GM23338 (cell line): Measurements from ENCODE around the gene TK1. TPM values are rescaled to one million over a fixed set of nuclear protein-coding genes. Genes with fewer than 3 reads are reported as not detected.

Experiments
- ATAC-seq: fragments of 200-7000 bp; cut with Tn5 transposase; 3 replicates; pipeline ENCODE4 v1.9.1; 2020
- DNase-seq: peaks from one replicate; pipeline ENCODE4 v3.0.0-alpha.2; 2015; ENCODE audit warnings: low spot score
- H2AFZ ChIP-seq: fragments of 200-600 bp; sonication (generic); 2 replicates; pipeline ENCODE4 v1.8.0; 2016; ENCODE audit warnings: antibody characterized with exemption, mild to moderate bottlenecking, moderate library complexity
- H3F3A ChIP-seq: fragments of 200-600 bp; sonication (generic); replicated peaks from 2 replicates; pipeline ENCODE4 v1.8.0; 2017; ENCODE audit warnings: antibody characterized with exemption, mixed run types, low read depth
- H3K27ac ChIP-seq: fragments of 200-600 bp; sonication (generic); 2 replicates; pipeline ENCODE4 v1.6.1; 2016; ENCODE audit warnings: low read depth
- H3K27me3 ChIP-seq: fragments of 200-600 bp; sonication (generic); 2 replicates; pipeline ENCODE4 v1.8.0; 2016; ENCODE audit warnings: mild to moderate bottlenecking, mixed run types, moderate library complexity; ENCODE audit not compliant: insufficient read depth
- H3K36me3 ChIP-seq: fragments of 200-600 bp; sonication (generic); 2 replicates; pipeline ENCODE4 v1.8.0; 2016; ENCODE audit warnings: mild to moderate bottlenecking; ENCODE audit not compliant: insufficient read depth
- H3K4me1 ChIP-seq: fragments of 200-600 bp; sonication (generic); 2 replicates; pipeline ENCODE4 v1.8.0; 2016; ENCODE audit warnings: mild to moderate bottlenecking, moderate library complexity; ENCODE audit not compliant: insufficient read depth
- H3K4me2 ChIP-seq: fragments of 200-600 bp; sonication (generic); 2 replicates; pipeline ENCODE4 v1.7.1; 2017; ENCODE audit warnings: mixed run types
- H3K4me3 ChIP-seq: fragments of 200-600 bp; sonication (generic); 2 replicates; pipeline ENCODE4 v1.6.1; 2016; ENCODE audit warnings: mixed run types
- H3K79me2 ChIP-seq: fragments of 200-600 bp; sonication (generic); replicated peaks from 2 replicates; pipeline ENCODE4 v1.8.0; 2017; ENCODE audit warnings: mild to moderate bottlenecking; ENCODE audit not compliant: insufficient read depth
- H3K9me2 ChIP-seq: fragments of 200-600 bp; sonication (generic); 2 replicates; pipeline ENCODE4 v1.8.0; 2017; ENCODE audit not compliant: insufficient read depth
- H4K20me1 ChIP-seq: fragments of 200-600 bp; sonication (generic); replicated peaks from 2 replicates; pipeline ENCODE4 v1.8.0; 2017; ENCODE audit warnings: mild to moderate bottlenecking; ENCODE audit not compliant: insufficient read depth
- H3K27ac Mint-ChIP-seq: 2 replicates; pipeline ENCODE4 v1.8.0; 2020; ENCODE audit warnings: inconsistent platforms, mild to moderate bottlenecking, moderate library complexity, mixed read lengths
- H3K27me3 Mint-ChIP-seq: 3 replicates; pipeline ENCODE4 v1.8.0; 2022; ENCODE audit warnings: low read depth, mild to moderate bottlenecking, moderate library complexity, mixed read lengths, inconsistent platforms; ENCODE audit not compliant: insufficient read depth, poor library complexity
- H3K36me3 Mint-ChIP-seq: 3 replicates; pipeline ENCODE4 v1.8.0; 2021; ENCODE audit warnings: low read depth, mild to moderate bottlenecking, inconsistent platforms, moderate library complexity, mixed read lengths
- H3K4me1 Mint-ChIP-seq: 3 replicates; pipeline ENCODE4 v1.8.0; 2020; ENCODE audit warnings: mild to moderate bottlenecking, inconsistent platforms, mixed read lengths
- H3K4me3 Mint-ChIP-seq: 3 replicates; pipeline ENCODE4 v1.8.0; 2021; ENCODE audit warnings: moderate library complexity, mild to moderate bottlenecking, inconsistent platforms, mixed read lengths
- H3K9me3 Mint-ChIP-seq: 3 replicates; pipeline ENCODE4 v1.8.0; 2020; ENCODE audit warnings: moderate library complexity, mild to moderate bottlenecking, inconsistent platforms, mixed read lengths
- CREB1 ChIP-seq: fragments of 250-450 bp; sonication (Bioruptor Pico); IDR thresholded peaks from 2 replicates; pipeline ENCODE4 v1.5.0; 2020; ENCODE audit warnings: low read depth, mild to moderate bottlenecking, moderate library complexity
- EZH2 ChIP-seq: fragments of 200-600 bp; sonication (generic); IDR thresholded peaks from one replicate; pipeline ENCODE4 v1.8.0; 2017; ENCODE audit warnings: antibody characterized with exemption, mild to moderate bottlenecking, low read depth; ENCODE audit not compliant: unreplicated experiment
- EZH2phosphoT487 ChIP-seq: fragments of 200-600 bp; sonication (generic); IDR thresholded peaks from one replicate; pipeline ENCODE4 v1.8.1; 2018; ENCODE audit warnings: antibody characterized with exemption; ENCODE audit not compliant: unreplicated experiment
- JUNB ChIP-seq: IDR thresholded peaks from one replicate; pipeline ENCODE4 v1.6.1; 2016; ENCODE audit warnings: antibody characterized with exemption; ENCODE audit not compliant: unreplicated experiment
- NANOG ChIP-seq: IDR thresholded peaks from 2 replicates; pipeline ENCODE4 v1.6.1; 2016; ENCODE audit warnings: antibody characterized with exemption, borderline replicate concordance
- POLR2AphosphoS5 ChIP-seq: IDR thresholded peaks from 2 replicates; pipeline ENCODE4 v1.6.1; 2016; ENCODE audit warnings: antibody characterized with exemption, low read depth
- STAT1 ChIP-seq: IDR thresholded peaks from one replicate; pipeline ENCODE4 v1.6.1; 2016; ENCODE audit warnings: antibody characterized with exemption; ENCODE audit not compliant: unreplicated experiment
- ZNF114 ChIP-seq: fragments of 250-450 bp; sonication (Bioruptor Pico); IDR thresholded peaks from 2 replicates; pipeline ENCODE4 v1.5.0; 2020; ENCODE audit warnings: mild to moderate bottlenecking, moderate library complexity
- ZNF331 ChIP-seq: fragments of 250-450 bp; sonication (Bioruptor Pico); IDR thresholded peaks from 2 replicates; pipeline ENCODE4 v1.5.0; 2020; ENCODE audit warnings: low read depth, mild to moderate bottlenecking, moderate library complexity
- polyA plus RNA-seq: library from polyadenylated mRNA; unstranded; fragments of >200 nt; fragmentation: Nextera tagmentation; extraction: Ambion mirVana; gene quantifications from 2 replicates; pipeline ENCODE4 v1.2.1, GENCODE V29; 2016
- total RNA-seq: library from RNA; depleted of rRNA; stranded (reverse); fragments of >200 nt; shearing (Covaris generic); gene quantifications from 2 replicates; pipeline ENCODE4 v1.2.3, GENCODE V29; 2014
- TF ChIP-seq, protein P1 (sequence below), 2 experiments: fragments of 200-600 bp in 1 of 2; sonication (generic) in 1 of 2; conservative IDR thresholded peaks; 2 replicates each; pipeline versions ENCODE4 v1.5.1 to v1.6.1; 2016 to 2017; ENCODE audit warnings: antibody characterized with exemption in 2 of 2, low read depth in 2 of 2, mild to moderate bottlenecking in 2 of 2, moderate library complexity in 1 of 2
- TF ChIP-seq, protein P2 (sequence below): IDR thresholded peaks from one replicate; pipeline ENCODE4 v1.6.1; 2018; ENCODE audit warnings: antibody characterized with exemption; ENCODE audit not compliant: unreplicated experiment

The TK1 gene
- total and polyA plus RNA-seq, 2 experiments from 2014 or later = 74.5 to 84.4 TPM

DNA sequence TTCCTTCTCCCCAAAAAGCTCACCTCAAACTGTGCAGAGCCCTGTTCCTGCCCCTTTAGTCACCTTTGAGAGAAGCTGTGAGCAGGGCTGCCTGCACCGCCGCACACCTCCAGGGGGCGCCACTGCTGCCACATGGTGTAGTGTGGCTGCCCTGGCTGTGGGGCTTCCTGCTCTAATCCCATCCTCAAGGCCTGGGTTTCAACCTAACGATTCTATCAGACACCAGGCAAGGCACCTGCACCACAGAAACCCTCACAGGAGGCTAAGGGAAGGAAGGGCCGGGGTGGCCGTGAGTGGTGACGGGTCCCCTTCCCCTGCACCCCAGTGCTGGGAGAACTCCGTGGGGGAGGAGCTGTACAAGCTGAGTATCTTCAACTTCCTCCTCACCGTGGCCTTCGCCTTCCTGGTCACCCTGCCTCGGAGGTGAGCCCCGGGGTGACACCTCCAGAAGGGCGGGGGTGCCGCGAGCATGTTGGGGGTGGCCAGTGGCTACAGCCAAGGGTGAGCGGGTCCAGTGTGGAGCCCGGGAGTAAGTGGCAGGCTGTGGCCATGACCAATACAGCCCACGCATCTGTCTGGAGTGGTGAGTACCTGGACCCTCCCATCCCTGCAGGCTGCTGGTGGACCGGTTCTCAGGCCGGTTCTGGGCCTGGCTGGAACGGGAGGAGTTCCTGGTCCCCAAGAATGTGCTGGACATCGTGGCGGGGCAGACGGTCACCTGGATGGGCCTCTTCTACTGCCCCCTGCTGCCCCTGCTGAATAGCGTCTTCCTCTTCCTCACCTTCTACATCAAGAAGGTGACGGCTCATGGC is 49.3 kb downstream of the TK1 start:
- Histone ChIP-seq H3K79me2 (no peaks in the 10 kb centered on the region), H2AFZ (no peak overlapping the region), H3F3A (peaks cover 11% of the 10 kb centered on the region; the same call in 1 of the 2 replicates), H3K36me3 (no peaks in the 10 kb centered on the region), H3K4me1 (peaks cover 6% of the 10 kb centered on the region; the same call in 1 of the 2 replicates), H4K20me1 (no peaks in the 10 kb centered on the region), H3K4me2 (no peak overlapping the region), H3K27ac (no peak overlapping the region), H3K9me2 (no peaks in the 10 kb centered on the region), H3K4me3 (no peak overlapping the region), H3K27me3 (peaks cover 13% of the 10 kb centered on the region; the same call in 1 of the 2 replicates)
- TF ChIP-seq STAT1 = no peak
- TF ChIP-seq, protein P1, sequence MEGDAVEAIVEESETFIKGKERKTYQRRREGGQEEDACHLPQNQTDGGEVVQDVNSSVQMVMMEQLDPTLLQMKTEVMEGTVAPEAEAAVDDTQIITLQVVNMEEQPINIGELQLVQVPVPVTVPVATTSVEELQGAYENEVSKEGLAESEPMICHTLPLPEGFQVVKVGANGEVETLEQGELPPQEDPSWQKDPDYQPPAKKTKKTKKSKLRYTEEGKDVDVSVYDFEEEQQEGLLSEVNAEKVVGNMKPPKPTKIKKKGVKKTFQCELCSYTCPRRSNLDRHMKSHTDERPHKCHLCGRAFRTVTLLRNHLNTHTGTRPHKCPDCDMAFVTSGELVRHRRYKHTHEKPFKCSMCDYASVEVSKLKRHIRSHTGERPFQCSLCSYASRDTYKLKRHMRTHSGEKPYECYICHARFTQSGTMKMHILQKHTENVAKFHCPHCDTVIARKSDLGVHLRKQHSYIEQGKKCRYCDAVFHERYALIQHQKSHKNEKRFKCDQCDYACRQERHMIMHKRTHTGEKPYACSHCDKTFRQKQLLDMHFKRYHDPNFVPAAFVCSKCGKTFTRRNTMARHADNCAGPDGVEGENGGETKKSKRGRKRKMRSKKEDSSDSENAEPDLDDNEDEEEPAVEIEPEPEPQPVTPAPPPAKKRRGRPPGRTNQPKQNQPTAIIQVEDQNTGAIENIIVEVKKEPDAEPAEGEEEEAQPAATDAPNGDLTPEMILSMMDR (conservative IDR thresholded peaks at IDR 0.05; ENCODE audit: low read depth in 2 of 2) = peak; percentile 75 to 82
- TF ChIP-seq EZH2 = no peak
- Mint-ChIP-seq H3K36me3 (no peaks in the 10 kb centered on the region), H3K9me3 (no peaks in the 10 kb centered on the region), H3K4me1 (peaks cover 11% of the 10 kb centered on the region), H3K4me3 (no peak overlapping the region), H3K27ac (no peak overlapping the region), H3K27me3 (peaks cover 20% of the 10 kb centered on the region)
- DNase-seq (peak; percentile 57), ATAC-seq (no peak; the same call in 2 of the 3 replicates)

DNA sequence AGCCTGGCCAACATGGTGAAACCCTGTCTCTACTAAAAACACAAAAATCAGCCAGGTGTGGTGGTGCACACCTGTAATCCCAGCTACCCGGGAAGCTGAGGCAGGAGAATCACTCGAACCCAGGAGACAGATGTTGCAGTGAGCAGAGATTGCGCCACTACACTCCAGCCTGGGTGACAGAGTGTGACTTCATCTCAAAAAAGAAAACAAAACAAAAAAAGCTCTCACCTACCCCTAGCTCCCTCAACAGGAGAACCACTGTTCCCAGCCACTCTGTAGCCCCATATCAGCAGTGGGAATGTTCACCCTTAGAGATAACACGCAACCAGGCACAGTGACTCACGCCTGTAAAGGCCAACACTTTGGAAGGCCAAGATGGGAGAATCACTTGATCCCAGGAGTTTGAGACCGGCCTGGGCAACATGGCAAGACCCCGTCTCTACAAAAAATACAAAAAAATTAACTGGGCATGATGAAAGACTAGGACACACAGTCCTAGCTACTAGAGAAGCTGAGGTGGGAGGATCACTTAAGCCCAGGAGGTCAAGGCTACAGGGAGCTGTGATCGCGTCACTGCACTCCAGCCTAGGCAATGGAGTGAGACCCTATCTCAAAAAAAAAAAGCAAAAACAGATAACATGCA is 50.9 kb downstream of the TK1 start:
- Mint-ChIP-seq H3K36me3 (no peaks in the 10 kb centered on the region), H3K9me3 (no peaks in the 10 kb centered on the region), H3K27ac (no peak overlapping the region), H3K4me3 (no peak overlapping the region), H3K27me3 (peaks cover 22% of the 10 kb centered on the region), H3K4me1 (peaks cover 9% of the 10 kb centered on the region)
- Histone ChIP-seq H2AFZ (no peak overlapping the region), H3K27me3 (peaks cover 17% of the 10 kb centered on the region), H3K36me3 (no peaks in the 10 kb centered on the region), H3K4me3 (no peak overlapping the region), H4K20me1 (no peaks in the 10 kb centered on the region), H3K4me1 (peaks cover 10% of the 10 kb centered on the region; the same call in 1 of the 2 replicates), H3K4me2 (no peak overlapping the region), H3K9me2 (no peaks in the 10 kb centered on the region), H3K27ac (no peak overlapping the region), H3K79me2 (no peaks in the 10 kb centered on the region), H3F3A (peaks cover 11% of the 10 kb centered on the region; the same call in 1 of the 2 replicates)
- ATAC-seq (no peak), DNase-seq (no peak)
- TF ChIP-seq EZH2phosphoT487 = no peak
- TF ChIP-seq ZNF114 (CRISPR knock-in tag) = no peak
- no peak for TF ChIP-seq JUNB
- TF ChIP-seq, protein P2, sequence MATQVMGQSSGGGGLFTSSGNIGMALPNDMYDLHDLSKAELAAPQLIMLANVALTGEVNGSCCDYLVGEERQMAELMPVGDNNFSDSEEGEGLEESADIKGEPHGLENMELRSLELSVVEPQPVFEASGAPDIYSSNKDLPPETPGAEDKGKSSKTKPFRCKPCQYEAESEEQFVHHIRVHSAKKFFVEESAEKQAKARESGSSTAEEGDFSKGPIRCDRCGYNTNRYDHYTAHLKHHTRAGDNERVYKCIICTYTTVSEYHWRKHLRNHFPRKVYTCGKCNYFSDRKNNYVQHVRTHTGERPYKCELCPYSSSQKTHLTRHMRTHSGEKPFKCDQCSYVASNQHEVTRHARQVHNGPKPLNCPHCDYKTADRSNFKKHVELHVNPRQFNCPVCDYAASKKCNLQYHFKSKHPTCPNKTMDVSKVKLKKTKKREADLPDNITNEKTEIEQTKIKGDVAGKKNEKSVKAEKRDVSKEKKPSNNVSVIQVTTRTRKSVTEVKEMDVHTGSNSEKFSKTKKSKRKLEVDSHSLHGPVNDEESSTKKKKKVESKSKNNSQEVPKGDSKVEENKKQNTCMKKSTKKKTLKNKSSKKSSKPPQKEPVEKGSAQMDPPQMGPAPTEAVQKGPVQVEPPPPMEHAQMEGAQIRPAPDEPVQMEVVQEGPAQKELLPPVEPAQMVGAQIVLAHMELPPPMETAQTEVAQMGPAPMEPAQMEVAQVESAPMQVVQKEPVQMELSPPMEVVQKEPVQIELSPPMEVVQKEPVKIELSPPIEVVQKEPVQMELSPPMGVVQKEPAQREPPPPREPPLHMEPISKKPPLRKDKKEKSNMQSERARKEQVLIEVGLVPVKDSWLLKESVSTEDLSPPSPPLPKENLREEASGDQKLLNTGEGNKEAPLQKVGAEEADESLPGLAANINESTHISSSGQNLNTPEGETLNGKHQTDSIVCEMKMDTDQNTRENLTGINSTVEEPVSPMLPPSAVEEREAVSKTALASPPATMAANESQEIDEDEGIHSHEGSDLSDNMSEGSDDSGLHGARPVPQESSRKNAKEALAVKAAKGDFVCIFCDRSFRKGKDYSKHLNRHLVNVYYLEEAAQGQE = no peak
- no peak for TF ChIP-seq ZNF331 (CRISPR knock-in tag)
- TF ChIP-seq POLR2AphosphoS5 = no peak
- no peak for TF ChIP-seq STAT1
- TF ChIP-seq NANOG = no peak
- TF ChIP-seq CREB1 = no peak
